DND-41 (cell line): ENCODE results near the gene BMP7.
"Not testable (repeated sequence)": the region's sequence is repeated elsewhere in the genome, so short reads cannot be mapped to it uniquely, and the experiment has no call there.

Experiments
- CTCF ChIP-seq: IDR thresholded peaks from 2 replicates; pipeline ENCODE4 v1.5.1; 2012; ENCODE audit warnings: borderline replicate concordance, low read length, moderate library complexity, mild to moderate bottlenecking; ENCODE audit not compliant: poor library complexity, severe bottlenecking; ENCODE audit errors: extremely low read depth
- EZH2 ChIP-seq: IDR thresholded peaks from 3 replicates; pipeline ENCODE4 v1.6.1; 2012; ENCODE audit warnings: borderline replicate concordance, low read depth, mild to moderate bottlenecking, moderate library complexity, low read length, inconsistent platforms; ENCODE audit not compliant: severe bottlenecking

- TF ChIP-seq CTCF, EZH2: not testable (repeated sequence)
Measured at GRCh38 chr20:57264908-57265335, 1.5 kb downstream of the BMP7 start.
